Measurements from ENCODE around the gene ZNF524. TPM values are rescaled to one million over a fixed set of nuclear protein-coding genes. Genes with fewer than 3 reads are reported as not detected.
"Not testable (repeated sequence)": the region's sequence is repeated elsewhere in the genome, so short reads cannot be mapped to it uniquely, and the experiment has no call there.

Gene ZNF524
- total RNA-seq, 1 donor: 10.8 TPM

DNA sequence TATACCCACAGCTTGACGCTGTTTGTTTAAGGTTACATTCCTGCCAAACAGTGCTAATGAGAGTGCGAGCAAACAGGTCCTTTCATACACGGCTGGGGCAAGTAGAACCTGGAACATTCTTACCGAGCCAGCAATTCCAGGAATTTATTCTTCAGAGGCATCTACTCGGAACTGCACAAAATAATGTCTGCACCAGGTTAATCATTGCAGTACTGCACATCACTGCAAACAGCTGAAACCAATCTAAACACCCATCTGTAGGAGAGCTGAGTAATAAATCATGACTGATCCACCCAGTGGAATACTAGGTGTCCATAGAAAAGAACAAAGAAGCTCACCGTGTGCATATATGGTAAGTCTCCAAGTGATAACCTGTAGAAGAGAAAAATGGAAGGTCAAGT, 18.3 kb upstream of the ZNF524 start:
- no peak overlapping the region for H3K4me3 ChIP-seq (ENCODE audit: low read depth, low read length)
- DNase-seq (ENCODE audit: low read depth): no peak
- TF ChIP-seq, protein P1, sequence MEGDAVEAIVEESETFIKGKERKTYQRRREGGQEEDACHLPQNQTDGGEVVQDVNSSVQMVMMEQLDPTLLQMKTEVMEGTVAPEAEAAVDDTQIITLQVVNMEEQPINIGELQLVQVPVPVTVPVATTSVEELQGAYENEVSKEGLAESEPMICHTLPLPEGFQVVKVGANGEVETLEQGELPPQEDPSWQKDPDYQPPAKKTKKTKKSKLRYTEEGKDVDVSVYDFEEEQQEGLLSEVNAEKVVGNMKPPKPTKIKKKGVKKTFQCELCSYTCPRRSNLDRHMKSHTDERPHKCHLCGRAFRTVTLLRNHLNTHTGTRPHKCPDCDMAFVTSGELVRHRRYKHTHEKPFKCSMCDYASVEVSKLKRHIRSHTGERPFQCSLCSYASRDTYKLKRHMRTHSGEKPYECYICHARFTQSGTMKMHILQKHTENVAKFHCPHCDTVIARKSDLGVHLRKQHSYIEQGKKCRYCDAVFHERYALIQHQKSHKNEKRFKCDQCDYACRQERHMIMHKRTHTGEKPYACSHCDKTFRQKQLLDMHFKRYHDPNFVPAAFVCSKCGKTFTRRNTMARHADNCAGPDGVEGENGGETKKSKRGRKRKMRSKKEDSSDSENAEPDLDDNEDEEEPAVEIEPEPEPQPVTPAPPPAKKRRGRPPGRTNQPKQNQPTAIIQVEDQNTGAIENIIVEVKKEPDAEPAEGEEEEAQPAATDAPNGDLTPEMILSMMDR (IDR thresholded peaks at IDR 0.05; ENCODE audit: insufficient read depth, low read length): no peak

DNA sequence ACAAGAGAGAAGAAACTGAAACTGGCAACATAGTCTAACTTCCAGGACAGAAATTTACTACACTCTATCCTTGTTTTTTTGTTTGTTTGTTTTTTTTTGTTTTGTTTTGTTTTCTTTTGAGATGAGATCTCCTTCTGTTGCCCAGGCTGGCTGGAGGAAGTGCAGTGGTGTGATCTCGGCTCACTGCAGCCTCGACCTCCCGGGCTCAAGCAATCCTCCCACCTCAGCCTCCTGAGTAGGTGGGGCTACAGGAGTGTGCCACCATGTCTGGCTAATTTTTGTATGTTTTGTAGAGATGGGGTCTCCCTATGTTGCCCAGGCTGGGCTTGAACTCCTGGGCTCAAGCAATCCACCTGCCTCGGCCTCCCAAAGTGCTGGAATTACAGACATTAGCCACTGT, 17.8 kb upstream of the ZNF524 start:
- H3K4me3 ChIP-seq (ENCODE audit: low read depth, low read length): not testable (repeated sequence)

GRCh38 chr19:55583897-55584296, 16.2 kb upstream of the ZNF524 start:
- not testable (repeated sequence) for DNase-seq (ENCODE audit: low read depth); H3K4me3 ChIP-seq (ENCODE audit: low read depth, low read length)

More for the DNA sequence above, 17.8 kb upstream of the ZNF524 start:
- DNase-seq (ENCODE audit: low read depth): not testable (repeated sequence)

GRCh38 chr19:55584871-55585270, 15.2 kb upstream of the ZNF524 start:
- TF ChIP-seq, protein P1 (IDR thresholded peaks at IDR 0.05; ENCODE audit: insufficient read depth, low read length): no peak
- no peak overlapping the region for H3K4me3 ChIP-seq (ENCODE audit: low read depth, low read length)
- no peak for DNase-seq (ENCODE audit: low read depth)

DNA sequence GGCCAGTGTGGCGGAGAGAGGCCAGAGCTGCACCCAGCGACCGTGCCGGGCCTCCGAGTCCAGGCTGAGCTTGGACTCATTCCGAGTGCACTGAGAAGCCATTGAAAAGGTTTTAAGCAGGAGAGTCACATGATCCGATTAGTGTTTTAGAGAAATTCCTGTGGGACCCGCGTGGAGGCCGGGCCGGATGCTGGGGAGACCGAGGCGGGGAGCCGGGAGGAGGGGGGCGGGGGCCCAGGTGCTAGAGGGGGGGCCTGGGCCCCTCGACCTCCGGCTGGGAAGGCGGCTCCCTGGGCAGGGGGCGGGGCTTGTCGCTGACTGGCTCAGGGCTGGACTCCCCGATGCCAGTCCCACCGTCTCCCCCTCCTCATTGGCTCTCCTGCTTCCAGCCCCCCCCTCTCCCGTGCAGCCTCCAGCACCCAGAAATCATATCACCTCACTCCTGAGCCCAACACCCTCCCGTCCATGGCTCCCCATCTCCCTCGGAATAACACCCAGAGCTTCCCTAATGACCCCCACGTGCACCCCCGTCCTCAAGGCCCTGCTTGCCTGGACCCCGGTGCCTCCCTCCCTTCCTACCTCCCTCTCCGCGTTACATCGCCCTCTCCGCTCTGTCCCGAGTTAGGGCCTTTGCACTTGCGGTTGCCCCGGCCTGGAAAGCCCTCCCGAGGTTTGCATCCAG, 14.3 kb upstream of the ZNF524 start:
- DNase-seq (ENCODE audit: low read depth): peak; percentile 58
- TF ChIP-seq, protein P1 (IDR thresholded peaks at IDR 0.05; ENCODE audit: insufficient read depth, low read length): no peak
- H3K4me3 ChIP-seq (ENCODE audit: low read depth, low read length): peak overlapping the region; percentile 48

GRCh38 chr19:55586976-55587668, 13.0 kb upstream of the ZNF524 start:
- peak; percentile 86 for DNase-seq (ENCODE audit: low read depth)
- TF ChIP-seq, protein P1 (IDR thresholded peaks at IDR 0.05; ENCODE audit: insufficient read depth, low read length): no peak
- H3K4me3 ChIP-seq (ENCODE audit: low read depth, low read length): peak overlapping the region; percentile 61

DNA sequence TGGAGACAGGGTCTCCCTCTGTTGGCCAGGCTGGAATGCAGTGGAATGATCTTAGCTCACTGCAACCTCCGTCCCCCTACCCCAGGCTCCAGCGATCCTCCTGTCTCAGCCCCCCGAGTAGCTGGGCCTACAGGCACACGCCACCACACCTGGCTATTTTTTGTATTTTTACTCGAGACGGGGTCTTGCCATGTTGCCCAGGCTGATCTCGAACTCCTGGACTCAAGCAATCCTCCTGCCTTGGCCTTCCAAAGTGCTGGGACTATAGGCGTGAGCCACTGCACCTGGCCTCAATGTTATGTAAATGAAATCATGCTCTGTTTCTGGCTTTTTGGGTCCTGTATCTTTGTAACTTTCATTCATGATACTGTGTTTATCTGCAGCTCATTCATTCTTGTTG, 11.3 kb upstream of the ZNF524 start:
- TF ChIP-seq, protein P1 (IDR thresholded peaks at IDR 0.05; ENCODE audit: insufficient read depth, low read length): no peak
- no peak overlapping the region for H3K4me3 ChIP-seq (ENCODE audit: low read depth, low read length)
- no peak for DNase-seq (ENCODE audit: low read depth)

GRCh38 chr19:55590109-55590508, 10.0 kb upstream of the ZNF524 start:
- H3K4me3 ChIP-seq (ENCODE audit: low read depth, low read length): no peak overlapping the region
- DNase-seq (ENCODE audit: low read depth): no peak
- TF ChIP-seq, protein P1 (IDR thresholded peaks at IDR 0.05; ENCODE audit: insufficient read depth, low read length): no peak
